GM10847 (cell line): ENCODE measurements around the gene OSBPL7.

Experiments used
- POLR2A ChIP-seq: IDR thresholded peaks from 2 replicates; pipeline ENCODE4 v1.6.1; 2011; ENCODE audit not compliant: insufficient read length; ENCODE audit errors: extremely low read depth

Gene OSBPL7

GRCh38 chr17:47818002-47818695 lies 3.4 kb downstream of the OSBPL7 start:
- no peak for TF ChIP-seq POLR2A

DNA sequence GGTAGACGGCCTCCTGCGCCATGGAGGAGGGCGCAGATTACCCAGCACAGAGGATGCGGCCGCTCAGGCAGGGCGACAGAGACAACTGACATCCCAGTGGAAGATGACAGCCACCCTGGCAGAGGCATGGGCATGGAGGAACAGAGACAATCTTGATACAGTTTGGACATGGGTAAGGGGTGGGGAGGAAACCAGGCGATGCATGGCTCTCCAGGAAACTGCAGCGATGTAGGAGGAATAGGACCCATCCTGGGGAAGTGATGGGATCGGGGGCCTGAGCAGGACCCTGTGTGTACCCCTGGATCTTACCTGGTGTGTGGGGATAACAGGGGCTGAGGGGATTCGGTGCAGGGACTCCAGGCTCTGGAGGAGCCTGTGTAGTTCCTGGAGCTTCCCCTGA lies 4.6 kb downstream of the OSBPL7 start:
- no peak for TF ChIP-seq POLR2A

- no peak for TF ChIP-seq POLR2A
These were observed 5.4 kb downstream of the OSBPL7 start for GRCh38 chr17:47816111-47816735.

DNA sequence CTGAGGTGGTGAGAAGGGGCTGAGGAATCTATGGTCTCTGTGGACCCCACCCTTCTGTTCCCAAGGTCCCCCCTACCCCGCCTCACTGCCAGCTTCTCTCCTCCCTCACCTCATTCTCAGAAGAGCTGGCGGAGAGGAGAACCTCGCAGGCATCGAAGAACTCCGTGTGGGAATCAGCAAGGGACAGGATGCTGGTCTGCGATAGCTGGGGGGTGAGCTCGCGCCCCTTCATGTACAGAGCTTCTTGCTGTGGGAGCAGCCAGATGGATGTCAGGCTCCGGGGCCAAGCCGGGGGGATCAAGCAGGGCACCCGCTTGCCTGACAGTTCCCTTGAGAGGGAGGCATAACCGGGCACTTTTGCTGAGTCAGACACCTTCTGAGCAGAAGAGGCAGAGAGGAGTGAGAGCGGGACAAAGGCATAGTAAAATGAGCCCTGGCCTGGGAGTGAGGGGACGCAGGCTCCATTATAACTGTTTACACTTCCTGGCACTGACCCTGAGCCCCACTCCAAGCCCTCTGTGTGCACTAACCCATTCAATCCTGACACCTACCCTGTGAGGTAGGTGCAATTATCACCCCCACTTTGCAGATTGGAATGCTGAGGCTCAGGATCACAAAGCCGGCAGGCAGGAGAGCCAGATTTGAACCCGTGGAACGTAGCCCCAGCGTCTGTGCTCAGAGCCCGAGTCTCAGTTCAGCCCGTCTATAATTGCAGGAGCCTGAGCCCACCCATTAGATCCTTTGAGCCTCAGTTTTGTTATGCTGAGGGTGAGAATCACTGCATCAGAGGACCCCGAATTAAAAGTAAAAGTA lies 6.3 kb downstream of the OSBPL7 start:
- no peak for TF ChIP-seq POLR2A

- TF ChIP-seq POLR2A, result no peak
These were observed 8.0 kb downstream of the OSBPL7 start for GRCh38 chr17:47813512-47814031.

- no peak for TF ChIP-seq POLR2A
These were observed 8.5 kb downstream of the OSBPL7 start for GRCh38 chr17:47813077-47813476.

DNA sequence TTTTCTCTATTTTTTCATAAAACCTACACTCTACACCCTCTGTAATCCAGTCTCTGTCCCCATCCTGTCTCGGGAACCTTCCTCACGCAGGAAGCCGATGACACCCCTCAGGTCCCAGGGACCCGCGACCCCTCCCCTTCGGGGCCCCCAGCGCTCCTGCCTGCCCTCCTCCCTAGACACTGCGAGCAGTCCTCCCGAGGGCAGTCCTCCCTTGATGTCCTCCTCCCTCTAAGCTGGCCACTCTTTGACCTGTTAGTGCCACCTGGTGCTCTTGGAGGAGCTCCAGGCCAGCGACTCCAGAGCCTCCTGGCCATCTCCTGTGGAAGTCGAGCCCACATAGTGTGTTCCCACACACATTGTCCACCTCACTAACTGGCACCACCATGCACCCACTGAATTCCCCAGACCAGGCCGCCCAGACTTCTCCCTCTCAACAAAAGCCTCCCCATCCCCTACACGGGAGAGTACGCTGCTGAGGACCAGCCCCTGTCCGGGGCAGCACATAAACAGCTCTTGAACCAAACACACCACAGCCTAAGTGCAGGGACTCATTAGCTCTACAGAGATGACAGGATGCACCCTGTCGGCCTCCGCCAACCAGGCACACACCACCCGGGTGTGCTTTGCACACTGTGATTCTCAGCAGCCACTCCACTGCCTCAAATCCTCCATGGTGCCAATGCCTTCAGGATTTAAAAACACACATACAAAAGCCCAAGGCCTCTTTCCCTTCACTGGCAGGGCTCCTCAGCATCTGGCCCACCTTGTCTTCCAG lies 9.3 kb downstream of the OSBPL7 start:
- no peak for TF ChIP-seq POLR2A

- TF ChIP-seq POLR2A, result no peak
These were observed 9.9 kb downstream of the OSBPL7 start for GRCh38 chr17:47811709-47812108.

GRCh38 chr17:47810901-47811635 lies 10.5 kb downstream of the OSBPL7 start:
- TF ChIP-seq POLR2A, result no peak

DNA sequence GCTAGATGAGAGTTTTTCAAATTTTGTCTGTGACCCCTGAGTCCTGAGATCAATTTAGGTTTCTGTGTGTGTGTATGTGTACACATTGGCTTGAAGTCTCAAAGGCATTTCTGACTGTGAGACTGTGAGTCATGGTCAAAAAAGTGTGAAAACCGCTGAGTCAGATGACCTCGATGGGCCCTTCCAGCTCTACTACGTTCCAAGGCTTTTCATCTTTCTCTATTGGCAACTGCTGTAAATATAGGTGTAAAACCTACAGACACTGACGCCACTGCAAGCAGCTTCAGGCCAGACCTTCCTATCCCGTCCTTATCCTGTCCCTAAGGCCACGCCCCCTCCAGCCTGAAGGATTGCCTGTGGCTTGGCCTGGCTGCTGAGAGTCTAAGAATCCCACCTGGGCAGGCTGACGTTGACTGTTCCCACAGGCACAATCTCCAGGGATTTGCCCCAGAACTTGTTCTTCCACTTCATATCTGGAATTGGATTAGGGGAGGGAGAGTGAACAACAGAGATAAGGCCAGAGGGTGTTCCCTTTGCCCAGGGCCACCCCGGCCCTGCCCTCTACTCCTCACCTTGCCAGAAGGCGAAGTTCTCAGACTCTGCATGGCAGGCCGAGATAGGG lies 11.3 kb downstream of the OSBPL7 start:
- TF ChIP-seq POLR2A, result no peak

DNA sequence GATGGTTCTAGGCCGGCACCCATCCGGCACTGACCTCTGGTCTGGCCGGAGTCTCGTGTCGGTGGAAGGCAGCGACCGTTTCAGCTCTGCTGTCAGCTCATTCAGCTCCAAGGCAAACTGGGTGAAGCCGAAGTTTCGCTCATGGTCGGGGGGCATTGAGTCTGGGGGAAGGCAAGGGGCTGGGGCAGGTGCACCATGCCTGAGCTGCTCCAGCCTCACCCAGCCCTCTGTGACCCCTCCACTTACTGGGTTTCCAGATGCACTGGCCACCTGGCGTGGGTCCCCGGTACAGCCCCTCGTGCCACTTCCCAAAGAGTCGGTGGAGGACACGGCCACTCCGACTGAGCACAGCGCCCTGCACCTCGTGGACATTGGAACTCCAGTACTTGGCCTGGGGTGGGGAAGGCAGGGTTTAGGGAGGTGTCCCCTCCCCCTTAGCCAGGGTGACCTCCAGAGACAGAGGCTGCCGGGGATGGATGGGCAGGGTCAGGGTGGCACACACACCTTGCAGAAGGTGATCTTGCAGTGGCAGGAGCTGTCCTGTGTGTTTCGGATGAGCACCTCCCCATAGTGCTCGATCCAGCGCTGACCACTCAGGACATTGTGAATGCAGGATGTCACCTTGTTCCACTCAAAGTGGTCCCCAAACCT lies 12.6 kb downstream of the OSBPL7 start:
- TF ChIP-seq POLR2A, result no peak

DNA sequence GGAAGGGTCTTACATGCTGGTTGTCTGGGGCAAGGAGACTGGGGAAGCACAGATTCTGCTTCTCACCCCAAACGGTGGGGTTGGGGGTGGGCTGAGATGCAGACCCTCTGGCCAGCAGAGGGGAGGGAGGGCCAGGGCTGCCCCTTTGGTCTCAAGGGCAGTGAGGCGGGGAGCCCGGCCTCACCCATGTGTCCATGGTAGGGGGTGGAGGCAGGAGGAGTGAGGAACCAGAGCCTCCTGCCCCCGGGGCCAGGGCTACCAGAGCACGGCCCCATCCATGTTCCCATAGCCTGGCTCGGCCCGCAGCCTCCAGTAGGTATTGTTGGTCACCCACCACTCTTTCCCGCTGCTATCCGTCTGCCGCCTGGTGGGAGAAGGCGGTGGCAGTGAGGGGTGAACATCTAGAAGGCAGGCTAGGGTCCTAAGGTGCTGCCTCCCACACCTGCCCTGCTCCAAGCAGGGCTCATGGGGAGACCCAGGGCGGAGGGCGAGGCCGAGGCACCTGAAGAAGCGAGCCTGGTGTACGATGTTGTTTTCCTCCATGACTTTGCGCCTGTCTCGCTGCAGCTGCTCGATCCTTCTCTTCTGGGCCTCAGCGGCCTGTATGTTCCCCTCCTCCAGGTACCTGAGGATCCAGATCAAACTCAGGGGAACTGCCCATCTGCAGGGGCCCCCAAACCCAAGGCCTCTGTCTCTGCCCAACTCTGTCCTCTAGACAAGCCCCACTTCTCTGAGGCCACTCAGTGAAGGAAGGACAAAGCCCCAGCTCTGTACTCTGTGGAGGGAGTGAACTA lies 13.4 kb downstream of the OSBPL7 start:
- TF ChIP-seq POLR2A, result no peak

- no peak for TF ChIP-seq POLR2A
These were observed 14.2 kb downstream of the OSBPL7 start for GRCh38 chr17:47807421-47807820.
